HL-60 (cell line): Measurements from ENCODE around the gene MED6.

Source experiments
- POLR2AphosphoS5 ChIP-seq: IDR thresholded peaks from 2 replicates; pipeline ENCODE4 v1.6.1; 2012; ENCODE audit warnings: low read depth
- SPI1 ChIP-seq: IDR thresholded peaks from 2 replicates; pipeline ENCODE4 v1.6.1; 2012; ENCODE audit warnings: low read depth, mild to moderate bottlenecking, borderline replicate concordance
- TF ChIP-seq, protein P1 (sequence below): IDR thresholded peaks from one replicate; pipeline ENCODE4 v1.5.1; 2011; ENCODE audit warnings: low read length, control low read depth, inconsistent platforms; ENCODE audit not compliant: insufficient read depth
- TF ChIP-seq, protein P2 (sequence below): IDR thresholded peaks from 2 replicates; pipeline ENCODE4 v1.6.1; 2012; ENCODE audit warnings: low read depth; ENCODE audit not compliant: insufficient replicate concordance

DNA sequence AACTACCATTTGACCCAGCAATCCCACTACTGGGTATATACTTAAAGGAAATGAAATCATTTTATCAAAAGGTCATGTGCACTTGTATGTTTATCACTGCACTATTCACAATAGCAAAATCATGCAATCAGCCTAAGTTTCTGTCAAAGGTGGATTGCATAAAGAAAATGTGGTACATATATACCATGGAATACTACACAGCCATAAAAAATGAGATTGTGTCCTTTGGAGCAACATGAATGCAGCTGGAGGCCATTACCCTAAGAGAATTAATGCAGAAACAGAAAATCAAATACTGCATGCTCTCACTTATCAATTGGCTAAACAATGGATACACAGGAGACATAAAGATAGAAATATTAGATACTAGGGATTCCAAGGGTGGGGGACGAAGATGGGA, 27.4 kb downstream of the MED6 start:
- TF ChIP-seq, protein P1, sequence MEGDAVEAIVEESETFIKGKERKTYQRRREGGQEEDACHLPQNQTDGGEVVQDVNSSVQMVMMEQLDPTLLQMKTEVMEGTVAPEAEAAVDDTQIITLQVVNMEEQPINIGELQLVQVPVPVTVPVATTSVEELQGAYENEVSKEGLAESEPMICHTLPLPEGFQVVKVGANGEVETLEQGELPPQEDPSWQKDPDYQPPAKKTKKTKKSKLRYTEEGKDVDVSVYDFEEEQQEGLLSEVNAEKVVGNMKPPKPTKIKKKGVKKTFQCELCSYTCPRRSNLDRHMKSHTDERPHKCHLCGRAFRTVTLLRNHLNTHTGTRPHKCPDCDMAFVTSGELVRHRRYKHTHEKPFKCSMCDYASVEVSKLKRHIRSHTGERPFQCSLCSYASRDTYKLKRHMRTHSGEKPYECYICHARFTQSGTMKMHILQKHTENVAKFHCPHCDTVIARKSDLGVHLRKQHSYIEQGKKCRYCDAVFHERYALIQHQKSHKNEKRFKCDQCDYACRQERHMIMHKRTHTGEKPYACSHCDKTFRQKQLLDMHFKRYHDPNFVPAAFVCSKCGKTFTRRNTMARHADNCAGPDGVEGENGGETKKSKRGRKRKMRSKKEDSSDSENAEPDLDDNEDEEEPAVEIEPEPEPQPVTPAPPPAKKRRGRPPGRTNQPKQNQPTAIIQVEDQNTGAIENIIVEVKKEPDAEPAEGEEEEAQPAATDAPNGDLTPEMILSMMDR, result no peak
- TF ChIP-seq POLR2AphosphoS5 (no peak), SPI1 (no peak)
- TF ChIP-seq, protein P2, sequence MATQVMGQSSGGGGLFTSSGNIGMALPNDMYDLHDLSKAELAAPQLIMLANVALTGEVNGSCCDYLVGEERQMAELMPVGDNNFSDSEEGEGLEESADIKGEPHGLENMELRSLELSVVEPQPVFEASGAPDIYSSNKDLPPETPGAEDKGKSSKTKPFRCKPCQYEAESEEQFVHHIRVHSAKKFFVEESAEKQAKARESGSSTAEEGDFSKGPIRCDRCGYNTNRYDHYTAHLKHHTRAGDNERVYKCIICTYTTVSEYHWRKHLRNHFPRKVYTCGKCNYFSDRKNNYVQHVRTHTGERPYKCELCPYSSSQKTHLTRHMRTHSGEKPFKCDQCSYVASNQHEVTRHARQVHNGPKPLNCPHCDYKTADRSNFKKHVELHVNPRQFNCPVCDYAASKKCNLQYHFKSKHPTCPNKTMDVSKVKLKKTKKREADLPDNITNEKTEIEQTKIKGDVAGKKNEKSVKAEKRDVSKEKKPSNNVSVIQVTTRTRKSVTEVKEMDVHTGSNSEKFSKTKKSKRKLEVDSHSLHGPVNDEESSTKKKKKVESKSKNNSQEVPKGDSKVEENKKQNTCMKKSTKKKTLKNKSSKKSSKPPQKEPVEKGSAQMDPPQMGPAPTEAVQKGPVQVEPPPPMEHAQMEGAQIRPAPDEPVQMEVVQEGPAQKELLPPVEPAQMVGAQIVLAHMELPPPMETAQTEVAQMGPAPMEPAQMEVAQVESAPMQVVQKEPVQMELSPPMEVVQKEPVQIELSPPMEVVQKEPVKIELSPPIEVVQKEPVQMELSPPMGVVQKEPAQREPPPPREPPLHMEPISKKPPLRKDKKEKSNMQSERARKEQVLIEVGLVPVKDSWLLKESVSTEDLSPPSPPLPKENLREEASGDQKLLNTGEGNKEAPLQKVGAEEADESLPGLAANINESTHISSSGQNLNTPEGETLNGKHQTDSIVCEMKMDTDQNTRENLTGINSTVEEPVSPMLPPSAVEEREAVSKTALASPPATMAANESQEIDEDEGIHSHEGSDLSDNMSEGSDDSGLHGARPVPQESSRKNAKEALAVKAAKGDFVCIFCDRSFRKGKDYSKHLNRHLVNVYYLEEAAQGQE, result no peak
